CD4-positive, alpha-beta T cell treated with Interleukin-15 for 4 hours (primary cell): ENCODE results near the gene HSPA9.

Source experiments
- DNase-seq: peaks from one replicate; pipeline ENCODE4 v3.0.0-alpha.2; 2020; ENCODE audit warnings: low spot score

The HSPA9 gene

GRCh38 chr5:138595180-138595795 lies 20.1 kb upstream of the HSPA9 start:
- DNase-seq, result no peak

- no peak for DNase-seq
These were observed 19.3 kb upstream of the HSPA9 start for GRCh38 chr5:138594305-138595058.

- no peak for DNase-seq
These were observed 13.0 kb upstream of the HSPA9 start for GRCh38 chr5:138588013-138588788.

GRCh38 chr5:138585157-138585556 lies 10.0 kb upstream of the HSPA9 start:
- no peak for DNase-seq

DNA sequence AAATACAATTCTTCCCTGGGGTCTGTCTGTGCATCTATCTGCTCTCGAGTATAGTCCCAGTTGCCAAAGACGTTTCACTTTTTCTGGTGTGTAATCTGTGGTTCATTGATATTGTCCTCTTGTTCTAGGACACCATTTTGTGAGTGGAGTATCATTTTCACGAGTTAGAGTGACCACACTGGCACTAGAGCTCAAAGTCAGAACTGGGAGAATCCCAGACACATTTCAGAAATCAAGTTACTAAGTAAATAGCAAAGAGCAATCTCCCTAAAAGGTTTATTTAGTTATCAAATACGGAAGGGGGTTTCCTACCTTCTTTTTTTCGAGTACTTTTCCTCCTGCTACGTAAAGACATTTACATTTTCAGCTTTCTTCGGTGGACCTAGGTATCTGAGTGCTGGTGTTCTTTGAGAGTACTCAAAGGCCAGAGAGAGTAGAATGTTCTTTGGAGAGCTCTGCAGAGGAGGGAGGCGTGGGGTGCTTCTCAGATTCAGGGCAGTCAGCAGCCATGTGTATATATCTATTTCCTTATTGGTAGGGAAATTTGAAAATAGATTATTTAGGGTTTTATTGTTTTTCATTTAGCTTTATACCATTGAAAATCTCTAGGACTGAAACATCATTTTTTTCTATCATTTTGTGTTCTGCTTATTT lies 8.9 kb upstream of the HSPA9 start:
- DNase-seq, result no peak

GRCh38 chr5:138582959-138583358 lies 7.8 kb upstream of the HSPA9 start:
- DNase-seq, result no peak

DNA sequence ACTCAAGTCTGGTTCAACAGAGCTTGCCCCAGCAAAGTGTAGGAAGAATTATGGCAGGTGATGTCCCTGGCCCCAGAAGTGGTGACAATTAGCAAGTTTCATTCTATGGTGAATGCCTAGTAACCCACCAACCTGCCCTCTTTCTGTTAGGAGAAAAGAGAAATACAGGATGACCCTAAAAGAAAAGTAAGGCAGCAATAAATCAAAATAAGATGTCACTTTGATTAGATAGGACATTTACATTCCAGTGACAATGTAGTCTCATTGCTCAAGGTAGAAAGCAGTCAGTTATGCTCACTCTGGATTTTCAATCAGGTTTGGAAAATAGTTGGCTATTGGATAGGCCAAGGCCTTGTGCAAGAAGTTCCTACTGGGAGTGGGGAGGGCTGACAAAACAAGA lies 5.6 kb upstream of the HSPA9 start:
- DNase-seq, result no peak

GRCh38 chr5:138580001-138580400 lies 4.8 kb upstream of the HSPA9 start:
- no peak for DNase-seq

GRCh38 chr5:138579517-138579863 lies 4.3 kb upstream of the HSPA9 start:
- no peak for DNase-seq

- no peak for DNase-seq
These were observed 2.3 kb upstream of the HSPA9 start for GRCh38 chr5:138577452-138577851.

DNA sequence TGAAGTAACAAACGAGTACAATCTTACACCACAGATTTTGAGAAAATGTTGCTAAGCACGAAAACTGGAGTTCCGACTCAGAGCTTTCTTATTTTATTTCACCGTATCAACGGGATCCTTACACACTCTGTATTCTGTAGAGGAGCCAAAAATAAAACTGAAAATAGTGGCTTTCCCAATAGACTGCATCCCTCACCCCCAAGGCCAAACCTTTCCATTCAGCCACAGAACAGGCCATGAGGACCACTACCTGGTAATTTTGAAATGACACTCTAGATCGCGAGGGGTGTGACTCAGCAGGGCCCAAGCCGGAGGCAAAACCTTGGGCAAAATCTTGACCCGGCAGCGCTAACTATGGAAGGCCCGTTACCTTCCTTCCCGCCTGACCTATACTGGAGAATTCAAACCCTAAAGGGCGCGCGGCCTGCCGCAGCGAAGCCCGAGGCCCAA lies 432 bp downstream of the HSPA9 start:
- no peak for DNase-seq

DNA sequence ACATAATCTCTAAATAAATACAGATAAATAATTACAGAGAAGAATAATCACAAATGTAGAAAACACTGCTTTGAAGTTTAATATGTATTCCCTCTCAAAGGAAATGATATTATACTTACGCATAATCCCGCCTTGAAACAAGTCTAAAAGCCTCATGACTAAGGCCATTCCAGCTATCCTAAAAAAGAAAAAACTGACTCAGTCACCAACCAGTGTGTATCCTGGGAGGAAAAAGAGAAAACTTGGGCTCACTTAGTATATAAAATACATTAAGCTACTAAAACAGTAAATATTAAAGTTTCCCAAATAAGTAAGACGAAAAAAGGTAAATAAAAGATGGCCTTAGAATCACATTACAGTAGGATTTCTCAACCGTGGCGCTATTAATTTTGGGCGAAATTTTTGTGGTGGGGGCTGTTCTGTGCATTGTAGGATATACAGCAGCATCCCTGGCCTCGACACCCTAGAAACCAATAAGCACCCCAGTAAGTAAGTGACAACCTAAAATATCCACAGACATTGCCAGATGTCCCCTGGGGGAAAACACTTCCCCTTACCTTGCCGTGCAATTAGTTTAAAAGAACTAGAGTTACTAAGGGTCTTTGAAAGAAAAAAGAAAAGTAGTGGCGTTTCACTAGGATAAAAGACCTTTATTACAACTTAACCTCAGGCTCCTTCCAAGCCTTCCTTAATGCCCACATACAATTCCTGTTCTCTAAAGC lies 1.1 kb downstream of the HSPA9 start:
- DNase-seq, result no peak

GRCh38 chr5:138573223-138573622 lies 2.0 kb downstream of the HSPA9 start:
- DNase-seq, result no peak

DNA sequence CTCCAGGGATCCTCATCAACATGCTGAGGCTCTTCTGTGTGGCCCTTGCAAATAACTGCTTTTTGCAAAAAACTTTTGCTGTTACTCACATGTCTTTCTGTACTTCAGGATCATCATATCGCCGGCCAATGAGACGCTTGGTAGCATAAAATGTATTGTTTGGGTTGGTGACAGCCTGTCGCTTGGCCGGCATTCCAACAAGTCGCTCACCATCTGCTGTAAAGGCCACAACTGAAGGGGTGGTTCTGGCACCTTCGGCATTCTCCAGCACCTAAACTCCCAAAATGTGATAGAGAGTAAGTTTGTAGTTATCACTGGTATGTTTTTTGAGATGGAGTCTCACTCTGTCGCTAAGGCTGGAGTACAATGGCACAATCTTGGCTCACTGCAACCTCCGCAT lies 4.3 kb downstream of the HSPA9 start:
- DNase-seq, result no peak

DNA sequence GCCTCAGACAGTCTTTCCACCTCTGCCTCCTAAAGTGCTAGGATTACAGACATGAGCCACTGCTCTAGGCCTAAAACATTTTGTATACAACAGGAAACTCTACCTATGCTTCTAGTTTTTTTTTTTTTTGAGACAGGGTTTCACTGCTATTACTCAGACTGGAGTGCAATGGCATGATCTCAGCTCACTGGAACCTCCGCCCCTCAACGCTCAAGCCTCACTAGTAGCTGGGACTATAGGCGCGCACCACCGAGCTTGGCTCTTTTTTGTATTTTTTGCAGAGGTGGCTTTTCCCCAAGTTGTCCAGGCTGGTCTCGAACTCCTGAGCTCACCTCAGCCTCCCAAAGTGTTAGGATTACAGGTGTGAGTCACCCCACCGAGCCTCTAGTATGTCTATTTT lies 5.4 kb downstream of the HSPA9 start:
- no peak for DNase-seq

GRCh38 chr5:138568061-138568824 lies 7.0 kb downstream of the HSPA9 start:
- peak; percentile 3 for DNase-seq

DNA sequence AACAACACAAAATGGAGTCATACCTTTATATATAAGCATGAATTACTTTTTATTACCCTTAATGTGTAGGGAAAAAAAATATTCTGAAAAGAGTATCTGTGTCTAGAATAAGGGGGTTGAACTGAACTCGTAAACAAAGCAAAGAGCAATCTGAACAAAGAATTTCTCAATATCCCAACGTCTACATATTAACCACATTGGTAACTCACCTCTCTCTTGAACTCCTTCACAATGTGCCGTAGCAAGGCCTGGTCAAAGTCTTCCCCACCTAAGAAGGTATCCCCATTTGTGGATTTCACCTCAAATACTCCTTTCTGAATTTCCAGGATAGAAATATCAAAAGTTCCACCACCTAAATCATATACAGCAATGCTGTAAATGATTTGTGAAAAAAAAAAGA lies 8.4 kb downstream of the HSPA9 start:
- no peak for DNase-seq

DNA sequence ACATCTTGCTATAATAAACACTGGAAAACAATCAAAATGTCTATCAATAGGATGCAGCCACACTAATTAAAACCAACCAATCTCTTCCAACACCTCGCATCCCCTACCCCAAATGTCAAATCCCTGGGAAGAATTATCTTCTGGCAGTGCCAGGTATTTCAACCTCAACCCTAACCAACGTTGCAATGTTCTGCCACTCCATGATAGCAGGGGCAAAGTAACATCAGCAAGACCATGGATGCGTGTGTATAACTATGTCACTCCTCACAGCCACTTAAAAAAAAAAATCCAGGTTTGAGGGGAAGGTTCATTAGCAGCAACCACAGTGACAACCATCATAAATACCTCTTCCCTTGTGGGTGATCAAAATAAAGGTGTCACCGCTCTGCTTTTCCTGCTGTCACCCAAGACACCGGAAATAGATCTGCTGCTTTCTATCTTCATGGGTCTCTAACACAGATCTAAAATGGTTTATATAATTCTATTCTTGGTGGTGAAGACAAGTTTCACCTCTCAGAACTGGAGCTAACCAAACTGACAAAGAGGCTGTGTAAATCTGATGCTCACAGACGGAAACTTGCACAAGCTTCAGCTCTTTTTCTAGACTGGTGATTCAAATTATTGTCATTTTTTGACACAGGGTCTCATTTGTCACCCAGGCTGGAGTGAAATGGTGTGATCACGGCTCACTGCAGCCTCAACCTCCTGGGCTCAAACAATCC lies 9.9 kb downstream of the HSPA9 start:
- peak; percentile 59 for DNase-seq

DNA sequence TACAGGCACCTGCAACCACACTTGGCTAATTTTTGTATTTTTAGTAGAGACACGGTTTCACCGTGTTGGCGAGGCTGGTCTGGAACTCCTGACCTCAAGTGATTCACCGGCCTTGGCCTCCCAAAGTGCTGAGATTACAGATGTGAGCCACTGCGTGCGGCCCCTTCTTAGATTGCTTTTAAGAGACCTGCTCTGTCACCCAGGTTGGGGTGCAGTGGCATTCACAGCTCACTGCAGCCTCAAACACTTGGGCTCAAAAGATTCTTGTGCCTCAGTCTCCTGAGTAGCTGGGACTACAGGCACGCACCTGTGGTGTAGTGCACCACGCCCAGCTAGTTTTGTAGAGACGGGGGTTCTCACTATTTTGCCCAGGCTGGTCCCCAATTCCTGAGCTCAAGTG lies 11.0 kb downstream of the HSPA9 start:
- no peak for DNase-seq

- DNase-seq, result no peak
These were observed 11.7 kb downstream of the HSPA9 start for GRCh38 chr5:138563340-138564118.
